Activated CD8-positive, alpha-beta memory T cell treated with anti-CD3 and anti-CD28 coated beads for 48 hours (primary cell): ENCODE results near the gene PARP2.

ENCODE experiments used
- DNase-seq, 3 experiments: peaks; one replicate each; pipeline ENCODE4 v3.0.0-alpha.2; 2020; ENCODE audit warnings: low read depth in 2 of 3, low spot score in 2 of 3

Gene PARP2

GRCh38 chr14:20397511-20397910, 54.1 kb downstream of the PARP2 start:
- DNase-seq, result no peak

GRCh38 chr14:20400589-20400964, 57.1 kb downstream of the PARP2 start:
- DNase-seq, result no peak

GRCh38 chr14:20400965-20401593, 57.6 kb downstream of the PARP2 start:
- no peak for DNase-seq

DNA sequence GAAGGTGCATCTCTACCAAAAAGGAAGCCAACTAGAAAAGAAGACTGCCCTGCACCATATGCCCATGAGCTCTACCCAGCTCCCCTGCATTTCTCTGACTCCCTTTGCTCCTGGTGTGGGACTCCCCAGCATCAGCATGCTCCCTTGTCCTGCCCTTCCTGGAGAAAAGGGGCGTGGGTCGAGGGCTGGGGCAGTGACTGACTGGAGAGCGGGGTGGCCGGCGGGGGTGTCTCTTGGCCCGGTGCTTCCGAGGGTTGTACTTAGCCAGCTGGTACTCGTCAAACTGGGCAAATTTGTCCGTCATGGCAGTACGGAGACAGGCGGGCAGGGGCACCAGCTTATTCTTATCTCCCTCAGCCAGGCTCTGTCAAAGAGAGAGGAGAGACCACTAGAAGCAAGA, 60.1 kb downstream of the PARP2 start:
- DNase-seq, result no peak
